GM06990 (cell line): ENCODE data around the gene CES5A.
"Not testable (repeated sequence)": the region's sequence is repeated elsewhere in the genome, so short reads cannot be mapped to it uniquely, and the experiment has no call there.

Experiments used
- DNase-seq: peaks from one replicate; pipeline ENCODE4 v3.0.0-alpha.2; 2011; ENCODE audit not compliant: insufficient read length; ENCODE audit errors: extremely low read depth
- H3K27me3 ChIP-seq: replicated peaks from 2 replicates; pipeline ENCODE4 v1.6.0; 2011; ENCODE audit warnings: low read length; ENCODE audit not compliant: control insufficient read depth, insufficient read depth
- H3K36me3 ChIP-seq: 2 replicates; pipeline ENCODE4 v1.5.1; 2011; ENCODE audit warnings: low read length; ENCODE audit not compliant: control insufficient read depth, insufficient read depth
- H3K4me3 ChIP-seq: replicated peaks from 2 replicates; pipeline ENCODE4 v1.5.1; 2011; ENCODE audit warnings: low read depth, mild to moderate bottlenecking, control low read depth, low read length
- CTCF ChIP-seq: IDR thresholded peaks from 2 replicates; pipeline ENCODE4 v1.5.1; 2011; ENCODE audit warnings: low read length, control low read depth, mild to moderate bottlenecking, inconsistent platforms; ENCODE audit not compliant: insufficient read depth, poor library complexity, severe bottlenecking

Gene CES5A

GRCh38 chr16:55809386-55809785 lies 65.8 kb downstream of the CES5A start:
- Histone ChIP-seq H3K36me3 (no peaks in the 10 kb centered on the region), H3K27me3 (peaks cover 1% of the 10 kb centered on the region; the same call in 1 of the 2 replicates), H3K4me3 (no peak overlapping the region)
- no peak for TF ChIP-seq CTCF
- DNase-seq, result no peak

GRCh38 chr16:55808286-55808685 lies 66.9 kb downstream of the CES5A start:
- not testable (repeated sequence) for H3K27me3 ChIP-seq, H3K4me3 ChIP-seq, H3K36me3 ChIP-seq, DNase-seq

GRCh38 chr16:55805104-55805503 lies 70.1 kb downstream of the CES5A start:
- DNase-seq, H3K36me3 ChIP-seq, H3K4me3 ChIP-seq, H3K27me3 ChIP-seq: not testable (repeated sequence)

- H3K4me3 ChIP-seq, H3K36me3 ChIP-seq, DNase-seq, H3K27me3 ChIP-seq: not testable (repeated sequence)
Observed at GRCh38 chr16:55803681-55804080, 71.5 kb downstream of the CES5A start.
